Tibial nerve (tissue), 3 donors: ENCODE measurements around the gene GPAM.

Experiments used
- POLR2A ChIP-seq, 2 donors: fragments of 450-650 bp; IDR thresholded peaks; one replicate each; pipeline ENCODE4 v1.6.1; 2017; ENCODE audit warnings: antibody characterized with exemption in 2 of 2, mild to moderate bottlenecking in 2 of 2, moderate library complexity in 2 of 2
- TF ChIP-seq, protein P1 (sequence below), 5 experiments: fragments of 200-600 bp in 3 of 5; fragments of 450-650 bp in 2 of 5; sonication (generic) in 3 of 5; IDR thresholded peaks; one replicate each; pipeline ENCODE4 v1.5.1; 2016 to 2019; ENCODE audit warnings: antibody characterized with exemption in 5 of 5, mild to moderate bottlenecking in 3 of 5, moderate library complexity in 2 of 5

DNA sequence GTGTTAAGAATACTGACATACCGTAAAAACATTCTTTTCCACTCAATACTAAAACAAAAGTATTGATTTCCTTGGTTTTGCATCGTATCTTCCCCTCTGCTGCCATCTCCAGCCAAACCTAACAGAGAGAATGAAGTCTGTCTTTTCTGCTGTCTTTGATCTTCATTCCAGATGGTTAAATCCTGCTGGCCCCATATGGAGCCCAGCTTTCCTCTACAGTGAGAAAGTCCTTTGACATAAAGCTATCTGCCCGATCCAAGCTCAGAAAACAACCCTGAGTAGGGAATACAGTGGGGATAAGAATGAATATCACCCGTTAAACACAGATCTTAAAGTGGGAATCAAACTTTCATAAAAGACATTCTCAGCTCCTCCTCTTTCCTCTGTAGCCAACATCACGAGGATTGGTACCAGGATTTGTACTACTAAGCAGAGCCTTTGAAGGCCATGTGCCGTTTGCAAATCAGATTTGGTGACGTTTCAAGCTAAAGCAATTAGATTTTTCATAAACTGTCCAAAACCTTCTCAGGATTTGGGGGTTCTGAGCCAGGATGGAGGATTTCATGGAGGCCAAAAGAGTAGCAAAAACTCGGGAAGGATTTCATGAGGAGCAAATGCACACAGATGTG, 30.8 kb upstream of the GPAM start:
- no peak for TF ChIP-seq POLR2A (IDR thresholded peaks at IDR 0.05)
- TF ChIP-seq, protein P1, sequence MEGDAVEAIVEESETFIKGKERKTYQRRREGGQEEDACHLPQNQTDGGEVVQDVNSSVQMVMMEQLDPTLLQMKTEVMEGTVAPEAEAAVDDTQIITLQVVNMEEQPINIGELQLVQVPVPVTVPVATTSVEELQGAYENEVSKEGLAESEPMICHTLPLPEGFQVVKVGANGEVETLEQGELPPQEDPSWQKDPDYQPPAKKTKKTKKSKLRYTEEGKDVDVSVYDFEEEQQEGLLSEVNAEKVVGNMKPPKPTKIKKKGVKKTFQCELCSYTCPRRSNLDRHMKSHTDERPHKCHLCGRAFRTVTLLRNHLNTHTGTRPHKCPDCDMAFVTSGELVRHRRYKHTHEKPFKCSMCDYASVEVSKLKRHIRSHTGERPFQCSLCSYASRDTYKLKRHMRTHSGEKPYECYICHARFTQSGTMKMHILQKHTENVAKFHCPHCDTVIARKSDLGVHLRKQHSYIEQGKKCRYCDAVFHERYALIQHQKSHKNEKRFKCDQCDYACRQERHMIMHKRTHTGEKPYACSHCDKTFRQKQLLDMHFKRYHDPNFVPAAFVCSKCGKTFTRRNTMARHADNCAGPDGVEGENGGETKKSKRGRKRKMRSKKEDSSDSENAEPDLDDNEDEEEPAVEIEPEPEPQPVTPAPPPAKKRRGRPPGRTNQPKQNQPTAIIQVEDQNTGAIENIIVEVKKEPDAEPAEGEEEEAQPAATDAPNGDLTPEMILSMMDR (IDR thresholded peaks at IDR 0.05) = no peak
